ENCODE measurements around the gene AMBP. TPM values are rescaled to one million over a fixed set of nuclear protein-coding genes. Genes with fewer than 3 reads are reported as not detected.

AMBP gene
- total and polyA plus RNA-seq, 4 donors = 3,440 to 6,678 (median 4,863) TPM

- TF ChIP-seq RXRA (IDR thresholded peaks at IDR 0.05) (no peak), TAF1 (conservative IDR thresholded peaks at IDR 0.05) (no peak), MAX (IDR thresholded peaks at IDR 0.05) (no peak), FOXA1 (IDR thresholded peaks at IDR 0.05) (no peak), SP1 (IDR thresholded peaks at IDR 0.05) (no peak), HNF4A (conservative IDR thresholded peaks at IDR 0.05) (no peak)
Observed at GRCh38 chr9:114037249-114037648, 40.9 kb downstream of the AMBP start (continued).

- Histone ChIP-seq H3K27ac (ENCODE audit: low read depth in 1 of 2, low read length in 2 of 2) (no peak overlapping the region), H3K27me3 (ENCODE audit: control insufficient read depth in 4 of 4, insufficient read depth in 4 of 4, low read length in 3 of 4) (no peaks in the 10 kb centered on the region), H3K4me1 (ENCODE audit: control insufficient read depth in 4 of 4, insufficient read depth in 4 of 4, low read length in 3 of 4) (no peaks in the 10 kb centered on the region), H3K9me3 (ENCODE audit: control insufficient read depth in 4 of 4, low read length in 3 of 4) (no peaks in the 10 kb centered on the region), H3K36me3 (ENCODE audit: control insufficient read depth in 4 of 4, insufficient read depth in 3 of 4, low read depth in 1 of 4, low read length in 3 of 4) (peaks cover 5 to 61% (median 32%) of the 10 kb centered on the region in 4 donors), H3K4me3 (ENCODE audit: low read depth in 1 of 3, low read length in 3 of 3) (no peak overlapping the region), H3K9ac (ENCODE audit: low read depth in 1 of 2, low read length in 2 of 2) (no peak overlapping the region)
- WGBS = 95% methylated on average over 18 of the region's 18 CpGs
- no peak for DNase-seq (ENCODE audit: low spot score)
- TF ChIP-seq FOXA2 (IDR thresholded peaks at IDR 0.05) (no peak), HNF4G (IDR thresholded peaks at IDR 0.05) (no peak), RAD21 (IDR thresholded peaks at IDR 0.05) (no peak), NR2F2 (IDR thresholded peaks at IDR 0.05) (no peak), MAX (IDR thresholded peaks at IDR 0.05) (no peak), HNF4A (conservative IDR thresholded peaks at IDR 0.05) (no peak)
Observed at GRCh38 chr9:114035845-114036801, 42.0 kb downstream of the AMBP start.

- DNase-seq (ENCODE audit: low spot score) = no peak
- no peak overlapping the region for H3K27ac ChIP-seq (ENCODE audit: low read depth in 1 of 2, low read length in 2 of 2)
- 93% methylated on average over 17 of the region's 17 CpGs for WGBS
- no peak overlapping the region for H3K9ac ChIP-seq (ENCODE audit: low read depth in 1 of 2, low read length in 2 of 2)
- peaks cover 5 to 66% (median 32%) of the 10 kb centered on the region in 4 donors for H3K36me3 ChIP-seq (ENCODE audit: control insufficient read depth in 4 of 4, insufficient read depth in 3 of 4, low read depth in 1 of 4, low read length in 3 of 4)
- H3K27me3 ChIP-seq (ENCODE audit: control insufficient read depth in 4 of 4, insufficient read depth in 4 of 4, low read length in 3 of 4) = no peaks in the 10 kb centered on the region
- H3K4me1 ChIP-seq (ENCODE audit: control insufficient read depth in 4 of 4, insufficient read depth in 4 of 4, low read length in 3 of 4) = no peaks in the 10 kb centered on the region
- H3K4me3 ChIP-seq (ENCODE audit: low read depth in 1 of 3, low read length in 3 of 3) = no peak overlapping the region
- no peaks in the 10 kb centered on the region for H3K9me3 ChIP-seq (ENCODE audit: control insufficient read depth in 4 of 4, low read length in 3 of 4)
- TF ChIP-seq FOXA1 (IDR thresholded peaks at IDR 0.05) = no peak
- TF ChIP-seq HNF4G (IDR thresholded peaks at IDR 0.05) = no peak
- no peak for TF ChIP-seq REST (IDR thresholded peaks at IDR 0.05)
- no peak for TF ChIP-seq JUND (IDR thresholded peaks at IDR 0.05)
- TF ChIP-seq ZBTB33 (IDR thresholded peaks at IDR 0.05) = no peak
- no peak for TF ChIP-seq CTCF (IDR thresholded peaks at IDR 0.05; ENCODE audit: low read depth, low read length, missing input control)
- no peak for TF ChIP-seq MAX (IDR thresholded peaks at IDR 0.05)
- no peak for TF ChIP-seq HNF4A (conservative IDR thresholded peaks at IDR 0.05)
- no peak for TF ChIP-seq SP1 (IDR thresholded peaks at IDR 0.05)
- TF ChIP-seq NR2F2 (IDR thresholded peaks at IDR 0.05) = no peak
- TF ChIP-seq FOXA2 (IDR thresholded peaks at IDR 0.05) = no peak
- TF ChIP-seq TAF1 (conservative IDR thresholded peaks at IDR 0.05) = no peak
Observed at GRCh38 chr9:114035221-114035844, 42.8 kb downstream of the AMBP start.
